Measurements from ENCODE around the gene TEAD2.

- no peak for TF ChIP-seq MAZ (CRISPR knock-in tag; conservative IDR thresholded peaks at IDR 0.05 in 1 of 2, IDR thresholded peaks at IDR 0.05 in 1 of 2)
- TF ChIP-seq MAFF (IDR thresholded peaks at IDR 0.05; ENCODE audit: low read length): no peak
- no peak for TF ChIP-seq CTCF (IDR thresholded peaks at IDR 0.05 in 2 of 3, conservative IDR thresholded peaks at IDR 0.05 in 1 of 3; ENCODE audit: insufficient read depth in 2 of 3, low read depth in 1 of 3, low read length in 3 of 3)
- TF ChIP-seq CHD1 (IDR thresholded peaks at IDR 0.05; ENCODE audit: low read length): no peak
- TF ChIP-seq DACH1 (IDR thresholded peaks at IDR 0.05; ENCODE audit: partially characterized antibody): no peak
- no peak for TF ChIP-seq RAD21 (CRISPR knock-in tag; conservative IDR thresholded peaks at IDR 0.05 in 1 of 2, IDR thresholded peaks at IDR 0.05 in 1 of 2)
- TF ChIP-seq ZNF76 (CRISPR knock-in tag; IDR thresholded peaks at IDR 0.05; ENCODE audit: borderline replicate concordance): 0 out of 2 replicates have a peak, but pooled peaks have one; percentile 44
- no peak for TF ChIP-seq SP1 (CRISPR knock-in tag; IDR thresholded peaks at IDR 0.05)
- TF ChIP-seq ZNF589 (CRISPR knock-in tag; IDR thresholded peaks at IDR 0.05; ENCODE audit: low read depth): no peak
- no peak for TF ChIP-seq REST (IDR thresholded peaks at IDR 0.05; ENCODE audit: borderline replicate concordance)
- TF ChIP-seq REST (CRISPR knock-in tag; IDR thresholded peaks at IDR 0.05; ENCODE audit: low read depth): no peak
- no peak for TF ChIP-seq POLR2A (conservative IDR thresholded peaks at IDR 0.05)
- TF ChIP-seq GMEB1 (CRISPR knock-in tag; IDR thresholded peaks at IDR 0.05): no peak
- TF ChIP-seq JUND (IDR thresholded peaks at IDR 0.05; ENCODE audit: borderline replicate concordance, low read depth, low read length): peak; percentile 27; the same call in 1 of the 2 replicates
- TF ChIP-seq JUND (tag; IDR thresholded peaks at IDR 0.05; ENCODE audit: borderline replicate concordance, low read depth, low read length): peak; percentile 25; the same call in 1 of the 3 replicates
- TF ChIP-seq ZBTB11 (CRISPR knock-in tag; IDR thresholded peaks at IDR 0.05): 0 out of 6 replicates have a peak, but pooled peaks of 1 of the 3 experiments have one; percentile 31
These were observed 46.7 kb upstream of the TEAD2 start for GRCh38 chr19:49408816-49409440.

Measured in K562 (cell line).